GM23338 (cell line): ENCODE measurements around the gene PPFIBP1. TPM values are rescaled to one million over a fixed set of nuclear protein-coding genes. Genes with fewer than 3 reads are reported as not detected.

Source experiments
- ATAC-seq: fragments of 200-7000 bp; cut with Tn5 transposase; 3 replicates; pipeline ENCODE4 v1.9.1; 2020
- DNase-seq: peaks from one replicate; pipeline ENCODE4 v3.0.0-alpha.2; 2015; ENCODE audit warnings: low spot score
- H2AFZ ChIP-seq: fragments of 200-600 bp; sonication (generic); 2 replicates; pipeline ENCODE4 v1.8.0; 2016; ENCODE audit warnings: antibody characterized with exemption, mild to moderate bottlenecking, moderate library complexity
- H3F3A ChIP-seq: fragments of 200-600 bp; sonication (generic); replicated peaks from 2 replicates; pipeline ENCODE4 v1.8.0; 2017; ENCODE audit warnings: antibody characterized with exemption, mixed run types, low read depth
- H3K27ac ChIP-seq: fragments of 200-600 bp; sonication (generic); 2 replicates; pipeline ENCODE4 v1.6.1; 2016; ENCODE audit warnings: low read depth
- H3K27me3 ChIP-seq: fragments of 200-600 bp; sonication (generic); 2 replicates; pipeline ENCODE4 v1.8.0; 2016; ENCODE audit warnings: mild to moderate bottlenecking, mixed run types, moderate library complexity; ENCODE audit not compliant: insufficient read depth
- H3K36me3 ChIP-seq: fragments of 200-600 bp; sonication (generic); 2 replicates; pipeline ENCODE4 v1.8.0; 2016; ENCODE audit warnings: mild to moderate bottlenecking; ENCODE audit not compliant: insufficient read depth
- H3K4me1 ChIP-seq: fragments of 200-600 bp; sonication (generic); 2 replicates; pipeline ENCODE4 v1.8.0; 2016; ENCODE audit warnings: mild to moderate bottlenecking, moderate library complexity; ENCODE audit not compliant: insufficient read depth
- H3K4me2 ChIP-seq: fragments of 200-600 bp; sonication (generic); 2 replicates; pipeline ENCODE4 v1.7.1; 2017; ENCODE audit warnings: mixed run types
- H3K4me3 ChIP-seq: fragments of 200-600 bp; sonication (generic); 2 replicates; pipeline ENCODE4 v1.6.1; 2016; ENCODE audit warnings: mixed run types
- H3K79me2 ChIP-seq: fragments of 200-600 bp; sonication (generic); replicated peaks from 2 replicates; pipeline ENCODE4 v1.8.0; 2017; ENCODE audit warnings: mild to moderate bottlenecking; ENCODE audit not compliant: insufficient read depth
- H3K9me2 ChIP-seq: fragments of 200-600 bp; sonication (generic); 2 replicates; pipeline ENCODE4 v1.8.0; 2017; ENCODE audit not compliant: insufficient read depth
- H4K20me1 ChIP-seq: fragments of 200-600 bp; sonication (generic); replicated peaks from 2 replicates; pipeline ENCODE4 v1.8.0; 2017; ENCODE audit warnings: mild to moderate bottlenecking; ENCODE audit not compliant: insufficient read depth
- H3K27ac Mint-ChIP-seq: 2 replicates; pipeline ENCODE4 v1.8.0; 2020; ENCODE audit warnings: inconsistent platforms, mild to moderate bottlenecking, moderate library complexity, mixed read lengths
- H3K27me3 Mint-ChIP-seq: 3 replicates; pipeline ENCODE4 v1.8.0; 2022; ENCODE audit warnings: low read depth, mild to moderate bottlenecking, moderate library complexity, mixed read lengths, inconsistent platforms; ENCODE audit not compliant: insufficient read depth, poor library complexity
- H3K36me3 Mint-ChIP-seq: 3 replicates; pipeline ENCODE4 v1.8.0; 2021; ENCODE audit warnings: low read depth, mild to moderate bottlenecking, inconsistent platforms, moderate library complexity, mixed read lengths
- H3K4me1 Mint-ChIP-seq: 3 replicates; pipeline ENCODE4 v1.8.0; 2020; ENCODE audit warnings: mild to moderate bottlenecking, inconsistent platforms, mixed read lengths
- H3K4me3 Mint-ChIP-seq: 3 replicates; pipeline ENCODE4 v1.8.0; 2021; ENCODE audit warnings: moderate library complexity, mild to moderate bottlenecking, inconsistent platforms, mixed read lengths
- H3K9me3 Mint-ChIP-seq: 3 replicates; pipeline ENCODE4 v1.8.0; 2020; ENCODE audit warnings: moderate library complexity, mild to moderate bottlenecking, inconsistent platforms, mixed read lengths
- CREB1 ChIP-seq: fragments of 250-450 bp; sonication (Bioruptor Pico); IDR thresholded peaks from 2 replicates; pipeline ENCODE4 v1.5.0; 2020; ENCODE audit warnings: low read depth, mild to moderate bottlenecking, moderate library complexity
- CTCF ChIP-seq, 2 experiments: fragments of 200-600 bp in 1 of 2; sonication (generic) in 1 of 2; conservative IDR thresholded peaks; 2 replicates each; pipeline versions ENCODE4 v1.5.1 to v1.6.1; 2016 to 2017; ENCODE audit warnings: antibody characterized with exemption in 2 of 2, low read depth in 2 of 2, mild to moderate bottlenecking in 2 of 2, moderate library complexity in 1 of 2
- EZH2 ChIP-seq: fragments of 200-600 bp; sonication (generic); IDR thresholded peaks from one replicate; pipeline ENCODE4 v1.8.0; 2017; ENCODE audit warnings: antibody characterized with exemption, mild to moderate bottlenecking, low read depth; ENCODE audit not compliant: unreplicated experiment
- JUNB ChIP-seq: IDR thresholded peaks from one replicate; pipeline ENCODE4 v1.6.1; 2016; ENCODE audit warnings: antibody characterized with exemption; ENCODE audit not compliant: unreplicated experiment
- NANOG ChIP-seq: IDR thresholded peaks from 2 replicates; pipeline ENCODE4 v1.6.1; 2016; ENCODE audit warnings: antibody characterized with exemption, borderline replicate concordance
- POLR2AphosphoS5 ChIP-seq: IDR thresholded peaks from 2 replicates; pipeline ENCODE4 v1.6.1; 2016; ENCODE audit warnings: antibody characterized with exemption, low read depth
- REST ChIP-seq: IDR thresholded peaks from one replicate; pipeline ENCODE4 v1.6.1; 2018; ENCODE audit warnings: antibody characterized with exemption; ENCODE audit not compliant: unreplicated experiment
- STAT1 ChIP-seq: IDR thresholded peaks from one replicate; pipeline ENCODE4 v1.6.1; 2016; ENCODE audit warnings: antibody characterized with exemption; ENCODE audit not compliant: unreplicated experiment
- ZNF114 ChIP-seq: fragments of 250-450 bp; sonication (Bioruptor Pico); IDR thresholded peaks from 2 replicates; pipeline ENCODE4 v1.5.0; 2020; ENCODE audit warnings: mild to moderate bottlenecking, moderate library complexity
- ZNF331 ChIP-seq: fragments of 250-450 bp; sonication (Bioruptor Pico); IDR thresholded peaks from 2 replicates; pipeline ENCODE4 v1.5.0; 2020; ENCODE audit warnings: low read depth, mild to moderate bottlenecking, moderate library complexity
- polyA plus RNA-seq: library from polyadenylated mRNA; unstranded; fragments of >200 nt; fragmentation: Nextera tagmentation; extraction: Ambion mirVana; gene quantifications from 2 replicates; pipeline ENCODE4 v1.2.1, GENCODE V29; 2016
- total RNA-seq: library from RNA; depleted of rRNA; stranded (reverse); fragments of >200 nt; shearing (Covaris generic); gene quantifications from 2 replicates; pipeline ENCODE4 v1.2.3, GENCODE V29; 2014

The PPFIBP1 gene
- total and polyA plus RNA-seq, 2 experiments from 2014 or later: 33.2 to 41.9 TPM

- peaks cover 96% of the 10 kb centered on the region for H3K79me2 ChIP-seq
Observed at GRCh38 chr12:27531896-27532295, 7.9 kb downstream of the PPFIBP1 start.

More at GRCh38 chr12:27531896-27532295, 7.9 kb downstream of the PPFIBP1 start:
- Histone ChIP-seq H2AFZ (no peak overlapping the region), H3K4me1 (peaks cover 19% of the 10 kb centered on the region), H3K4me2 (no peak overlapping the region), H3K27ac (no peak overlapping the region), H3K4me3 (no peak overlapping the region), H3F3A (no peaks in the 10 kb centered on the region), H4K20me1 (peaks cover 12% of the 10 kb centered on the region), H3K9me2 (0 out of 2 replicates have a peak, but pooled peaks cover 5% of the 10 kb centered on the region), H3K27me3 (no peaks in the 10 kb centered on the region; the same call in 1 of the 2 replicates), H3K36me3 (no peaks in the 10 kb centered on the region)
- no peak for DNase-seq
- Mint-ChIP-seq H3K4me3 (no peak overlapping the region), H3K27me3 (peaks cover 4% of the 10 kb centered on the region), H3K4me1 (peaks cover 30% of the 10 kb centered on the region), H3K27ac (no peak overlapping the region), H3K9me3 (no peaks in the 10 kb centered on the region), H3K36me3 (no peaks in the 10 kb centered on the region)
- no peak for ATAC-seq
- no peak for TF ChIP-seq POLR2AphosphoS5
- no peak for TF ChIP-seq ZNF114 (CRISPR knock-in tag)
- TF ChIP-seq CREB1: no peak
- no peak for TF ChIP-seq STAT1
- no peak for TF ChIP-seq NANOG
- no peak for TF ChIP-seq JUNB
- no peak for TF ChIP-seq ZNF331 (CRISPR knock-in tag)
- TF ChIP-seq EZH2: no peak
- TF ChIP-seq CTCF (conservative IDR thresholded peaks at IDR 0.05; ENCODE audit: low read depth in 2 of 2): no peak
- no peak for TF ChIP-seq REST
